ENCODE measurements around the gene MYF5. TPM values are rescaled to one million over a fixed set of nuclear protein-coding genes. Genes with fewer than 3 reads are reported as not detected.

Gene MYF5
- total and polyA plus RNA-seq, 2 of the 13 experiments (the other 11 are each of a cell fraction or from before 2014, with no cell fraction given) = not detected

GRCh38 chr12:80707126-80707829, 9.4 kb upstream of the MYF5 start, which contains the start of gene MYF6:
Gene MYF6 (plus strand): TSS chr12:80707634. CDS start chr12:80707720, 86 bp downstream.
- POLR2A ChIA-PET = no interaction called here

GRCh38 chr12:80707830-80708258, 8.9 kb upstream of the MYF5 start:
- DNase-seq (ENCODE audit: low spot score) (no peak), ATAC-seq (no peak), FAIRE-seq (no peak)
- peaks cover 7% of the 10 kb centered on the region for H3K4me1 ChIP-seq (ENCODE audit: insufficient read depth, low read length)
- H3K27ac ChIP-seq (ENCODE audit: extremely low read length, insufficient read depth, low read length) = no peak overlapping the region
- H3K9me3 ChIP-seq (ENCODE audit: low read length) = no peaks in the 10 kb centered on the region
- no peaks in the 10 kb centered on the region; a peak in 1 of 5 replicates for H3K27me3 ChIP-seq (ENCODE audit: control insufficient read depth in 1 of 2, insufficient read depth in 2 of 2, low read length in 2 of 2)
- H4K20me1 ChIP-seq (ENCODE audit: insufficient read depth, low read length) = no peaks in the 10 kb centered on the region
- no peak overlapping the region for H2AFZ ChIP-seq (ENCODE audit: low read length)
- ChIA-PET CTCF (ENCODE audit: low intra/inter-chr PET ratio, low total read pairs) (no interaction called here), POLR2A (no interaction called here)
- intact Hi-C loops (cut with micrococcal nuclease; ENCODE audit: unreplicated experiment) = no loop called here
- no peak for TF ChIP-seq ZNF282 (IDR thresholded peaks at IDR 0.05; ENCODE audit: partially characterized antibody)
- TF ChIP-seq ZSCAN21 (CRISPR knock-in tag; IDR thresholded peaks at IDR 0.05; ENCODE audit: borderline replicate concordance) = no peak
- no peak overlapping the region for H3K9ac ChIP-seq (ENCODE audit: insufficient read depth, low read depth, low read length)
- in situ Hi-C loops (cut with HindIII; ENCODE audit: extremely low pct_ligation_motif_present, low pct_unique_long_range_greater_than_20kb) = no loop called here
- 76% methylated on average over 17 of the region's 21 CpGs for WGBS (ENCODE audit: low lambda C conversion rate)
- no peaks in the 10 kb centered on the region for H3K36me3 ChIP-seq (replicated peaks in 1 of 2; ENCODE audit: control insufficient read depth in 1 of 2, insufficient read depth in 2 of 2, low read length in 2 of 2)
- no peak overlapping the region for H3K4me2 ChIP-seq (ENCODE audit: low read depth, low read length)
- H3K4me3 ChIP-seq (replicated peaks in 1 of 3; ENCODE audit: insufficient read depth in 1 of 3, low read depth in 2 of 3, low read length in 3 of 3) = no peak overlapping the region
- H3K79me2 ChIP-seq (ENCODE audit: insufficient read depth, low read length) = no peaks in the 10 kb centered on the region
- BruUV-seq (replicated peaks) = no TSS peak

More at GRCh38 chr12:80707126-80707829, 9.4 kb upstream of the MYF5 start, which contains the start of gene MYF6:
- Histone ChIP-seq H3K27ac (ENCODE audit: extremely low read length, insufficient read depth, low read length) (no peak within 1 kb of the TSS), H3K4me3 (replicated peaks in 1 of 3; ENCODE audit: insufficient read depth in 1 of 3, low read depth in 2 of 3, low read length in 3 of 3) (no peak within 1 kb of the TSS), H3K27me3 (ENCODE audit: control insufficient read depth in 1 of 2, insufficient read depth in 2 of 2, low read length in 2 of 2) (no peaks in the 10 kb centered on the region; a peak in 1 of 5 replicates), H3K4me2 (ENCODE audit: low read depth, low read length) (no peak within 1 kb of the TSS), H3K36me3 (replicated peaks in 1 of 2; ENCODE audit: control insufficient read depth in 1 of 2, insufficient read depth in 2 of 2, low read length in 2 of 2) (no peaks in the 10 kb centered on the region), H3K4me1 (ENCODE audit: insufficient read depth, low read length) (peaks cover 12% of the 10 kb centered on the region), H3K9ac (ENCODE audit: insufficient read depth, low read depth, low read length) (no peak within 1 kb of the TSS), H4K20me1 (ENCODE audit: insufficient read depth, low read length) (no peaks in the 10 kb centered on the region), H3K9me3 (ENCODE audit: low read length) (no peaks in the 10 kb centered on the region), H2AFZ (ENCODE audit: low read length) (no peak within 1 kb of the TSS), H3K79me2 (ENCODE audit: insufficient read depth, low read length) (no peaks in the 10 kb centered on the region)
- ATAC-seq = no peak
- CTCF ChIA-PET (ENCODE audit: low intra/inter-chr PET ratio, low total read pairs) = no interaction called here
- DNase-seq (ENCODE audit: low spot score) = no peak
- in situ Hi-C loops (cut with HindIII; ENCODE audit: extremely low pct_ligation_motif_present, low pct_unique_long_range_greater_than_20kb) (no loop called here), intact Hi-C loops (cut with micrococcal nuclease; ENCODE audit: unreplicated experiment) (no loop called here)
- no TSS peak for BruUV-seq (replicated peaks)
- 20% methylated on average over 4 of the region's 4 CpGs for WGBS (ENCODE audit: low lambda C conversion rate)
- no peak for FAIRE-seq
- TF ChIP-seq NFYB (CRISPR knock-in tag; IDR thresholded peaks at IDR 0.05) (no peak), NFIB (CRISPR knock-in tag; IDR thresholded peaks at IDR 0.05; ENCODE audit: borderline replicate concordance) (no peak), PHF21A (CRISPR knock-in tag; IDR thresholded peaks at IDR 0.05) (no peak), MEIS2 (CRISPR knock-in tag; IDR thresholded peaks at IDR 0.05) (no peak), ZFP1 (CRISPR knock-in tag; IDR thresholded peaks at IDR 0.05) (no peak), ZNF44 (CRISPR knock-in tag; IDR thresholded peaks at IDR 0.05) (no peak), ELF3 (CRISPR knock-in tag; IDR thresholded peaks at IDR 0.05) (no peak), SNAPC2 (CRISPR knock-in tag; IDR thresholded peaks at IDR 0.05) (no peak), ZNF747 (CRISPR knock-in tag; IDR thresholded peaks at IDR 0.05; ENCODE audit: borderline replicate concordance) (no peak), KLF11 (CRISPR knock-in tag; IDR thresholded peaks at IDR 0.05) (no peak), NRL (CRISPR knock-in tag; IDR thresholded peaks at IDR 0.05; ENCODE audit: borderline replicate concordance) (no peak), ZNF576 (CRISPR knock-in tag; IDR thresholded peaks at IDR 0.05) (no peak), ZBTB7A (CRISPR knock-in tag; IDR thresholded peaks at IDR 0.05) (no peak), ZNF629 (CRISPR knock-in tag; conservative IDR thresholded peaks at IDR 0.05) (no peak), NFE2L1 (CRISPR knock-in tag; IDR thresholded peaks at IDR 0.05; ENCODE audit: borderline replicate concordance) (no peak), HNF4A (CRISPR knock-in tag; IDR thresholded peaks at IDR 0.05) (no peak), KDM2A (CRISPR knock-in tag; IDR thresholded peaks at IDR 0.05; ENCODE audit: borderline replicate concordance, low read depth) (no peak), ETV6 (CRISPR knock-in tag; conservative IDR thresholded peaks at IDR 0.05) (no peak), ZNF225 (CRISPR knock-in tag; IDR thresholded peaks at IDR 0.05) (no peak)
